ENCODE results near the gene NSUN2. TPM values are rescaled to one million over a fixed set of nuclear protein-coding genes. Genes with fewer than 3 reads are reported as not detected.

The NSUN2 gene
- polyA plus RNA-seq, 3 donors: 24.4 to 63.4 (median 25.6) TPM

- intact Hi-C loops (cut with micrococcal nuclease): no loop called here
- H3K9me3 Mint-ChIP-seq: peaks cover 0 to 3% (median 0%) of the 10 kb centered on the region in 7 donors
Measured at GRCh38 chr5:6595405-6595804, 37.4 kb downstream of the NSUN2 start.

GRCh38 chr5:6594066-6594465, 38.8 kb downstream of the NSUN2 start:
- H3K79me2 ChIP-seq (ENCODE audit: insufficient read depth, low read length): no peaks in the 10 kb centered on the region

More at GRCh38 chr5:6595405-6595804, 37.4 kb downstream of the NSUN2 start:
- H3K4me3 ChIP-seq (replicated peaks in 1 of 3; ENCODE audit: low read depth in 2 of 3, low read length in 3 of 3): no peak overlapping the region
- H3K36me3 Mint-ChIP-seq: peaks cover 44 to 50% of the 10 kb centered on the region in 2 donors
- no peaks in the 10 kb centered on the region for H3K79me2 ChIP-seq (ENCODE audit: insufficient read depth, low read length)
- peaks cover 4% of the 10 kb centered on the region for H3K4me1 Mint-ChIP-seq
- DNase-seq: no peak
- no peaks in the 10 kb centered on the region for H3K9me3 ChIP-seq (replicated peaks in 1 of 2; ENCODE audit: control insufficient read depth in 1 of 2, insufficient read depth in 1 of 2, low read length in 2 of 2)
- WGBS (ENCODE audit: insufficient coverage): 86% methylated on average over 2 of the region's 3 CpGs
- H3K27me3 Mint-ChIP-seq (ENCODE audit: low read depth in 3 of 3): peaks cover 0 to 8% (median 4%) of the 10 kb centered on the region in 3 donors
- peaks cover 0 to 3% of the 10 kb centered on the region in 2 donors for H3K27me3 ChIP-seq (ENCODE audit: control insufficient read depth in 2 of 2, insufficient read depth in 2 of 2, low read length in 2 of 2)
- no peak for TF ChIP-seq CTCF (IDR thresholded peaks at IDR 0.05)
- H2AFZ ChIP-seq (ENCODE audit: insufficient read depth, low read depth, low read length, poor library complexity, severe bottlenecking): no peak overlapping the region
- no peak overlapping the region for H3K4me2 ChIP-seq (replicated peaks; ENCODE audit: extremely low read depth, low read length, poor library complexity, severe bottlenecking)
- H3K27ac ChIP-seq (ENCODE audit: low read depth in 1 of 2, low read length in 2 of 2): no peak overlapping the region
- H3K27ac Mint-ChIP-seq: no peak overlapping the region
- no peaks in the 10 kb centered on the region for H4K20me1 ChIP-seq (ENCODE audit: insufficient read depth, low read length)
- peaks cover 26 to 42% of the 10 kb centered on the region in 2 donors for H3K36me3 ChIP-seq (replicated peaks in 1 of 2; ENCODE audit: control insufficient read depth in 1 of 2, insufficient read depth in 2 of 2, low read length in 2 of 2)
- H3K4me1 ChIP-seq (ENCODE audit: control insufficient read depth in 1 of 2, insufficient read depth in 2 of 2, low read length in 2 of 2): no peaks in the 10 kb centered on the region
- no peak overlapping the region for H3K9ac ChIP-seq (ENCODE audit: insufficient read depth, low read length, poor library complexity, severe bottlenecking)
- H3K4me3 Mint-ChIP-seq: no peak overlapping the region

More at GRCh38 chr5:6594066-6594465, 38.8 kb downstream of the NSUN2 start:
- Mint-ChIP-seq H3K27ac (no peak overlapping the region), H3K9me3 (peaks cover 0 to 3% (median 0%) of the 10 kb centered on the region in 7 donors), H3K4me1 (peaks cover 4% of the 10 kb centered on the region), H3K4me3 (no peak overlapping the region), H3K27me3 (ENCODE audit: low read depth in 3 of 3) (peaks cover 7 to 17% (median 11%) of the 10 kb centered on the region in 3 donors), H3K36me3 (peaks cover 32 to 37% of the 10 kb centered on the region in 2 donors)
- no peak overlapping the region for H3K4me3 ChIP-seq (replicated peaks in 1 of 3; ENCODE audit: low read depth in 2 of 3, low read length in 3 of 3)
- H3K9ac ChIP-seq (ENCODE audit: insufficient read depth, low read length, poor library complexity, severe bottlenecking): no peak overlapping the region
- DNase-seq: no peak
- H3K9me3 ChIP-seq (replicated peaks in 1 of 2; ENCODE audit: control insufficient read depth in 1 of 2, insufficient read depth in 1 of 2, low read length in 2 of 2): no peaks in the 10 kb centered on the region
- H3K27ac ChIP-seq (ENCODE audit: low read depth in 1 of 2, low read length in 2 of 2): no peak overlapping the region
- peaks cover 14 to 29% of the 10 kb centered on the region in 2 donors for H3K36me3 ChIP-seq (replicated peaks in 1 of 2; ENCODE audit: control insufficient read depth in 1 of 2, insufficient read depth in 2 of 2, low read length in 2 of 2)
- TF ChIP-seq CTCF (IDR thresholded peaks at IDR 0.05): no peak
- H3K4me1 ChIP-seq (ENCODE audit: control insufficient read depth in 1 of 2, insufficient read depth in 2 of 2, low read length in 2 of 2): no peaks in the 10 kb centered on the region
- H3K27me3 ChIP-seq (ENCODE audit: control insufficient read depth in 2 of 2, insufficient read depth in 2 of 2, low read length in 2 of 2): peaks cover 0 to 4% of the 10 kb centered on the region in 2 donors
- no peak overlapping the region for H3K4me2 ChIP-seq (replicated peaks; ENCODE audit: extremely low read depth, low read length, poor library complexity, severe bottlenecking)
- intact Hi-C loops (cut with micrococcal nuclease): no loop called here
- no peak overlapping the region for H2AFZ ChIP-seq (ENCODE audit: insufficient read depth, low read depth, low read length, poor library complexity, severe bottlenecking)
- no peaks in the 10 kb centered on the region for H4K20me1 ChIP-seq (ENCODE audit: insufficient read depth, low read length)
- WGBS (ENCODE audit: insufficient coverage): 91% methylated on average over 5 of the region's 6 CpGs

All from CD14-positive monocyte (primary cell).